K562 (cell line): ENCODE measurements around the gene SLC1A1.

Experiments used
- BMI1 ChIP-seq: fragments of 150-350 bp; IDR thresholded peaks from 2 replicates; pipeline ENCODE4 v1.6.1; 2014; ENCODE audit warnings: low read length
- HCFC1 ChIP-seq: IDR thresholded peaks from 2 replicates; pipeline ENCODE4 v1.6.1; 2012; ENCODE audit warnings: low read depth, low read length, improper control_type of control experiment
- KLF10 ChIP-seq: fragments of 250-450 bp; sonication (Bioruptor Pico); IDR thresholded peaks from 2 replicates; pipeline ENCODE4 v1.6.1; 2021; ENCODE audit warnings: matching md5 sums
- POLR2A ChIP-seq: fragments of 450-650 bp; conservative IDR thresholded peaks from 2 replicates; pipeline ENCODE4 v1.6.1; 2016
- TEAD4 ChIP-seq, 2 experiments: sonication (generic) in 1 of 2; formaldehyde crosslinking in 1 of 2; IDR thresholded peaks; 2 replicates each; pipeline versions ENCODE4 v1.6.1 to v1.8.0; 2012 to 2022; ENCODE audit warnings: borderline replicate concordance in 1 of 2, inconsistent platforms in 1 of 2, low read length in 1 of 2, mild to moderate bottlenecking in 1 of 2, missing genetic modification reagents in 1 of 2
- ZFP36 ChIP-seq: fragments of 150-350 bp; IDR thresholded peaks from 2 replicates; pipeline ENCODE4 v1.6.1; 2018; ENCODE audit warnings: low read length, low read depth; ENCODE audit not compliant: partially characterized antibody
- ZFX ChIP-seq: sonication (generic); formaldehyde crosslinking; IDR thresholded peaks from 2 replicates; pipeline ENCODE4 v1.8.0; 2022; ENCODE audit warnings: mild to moderate bottlenecking, missing genetic modification reagents, moderate library complexity
- TF ChIP-seq, protein P1 (sequence below): sonication (generic); formaldehyde crosslinking; IDR thresholded peaks from 2 replicates; pipeline ENCODE4 v1.8.0; 2022; ENCODE audit warnings: missing genetic modification reagents, mild to moderate bottlenecking, borderline replicate concordance

DNA sequence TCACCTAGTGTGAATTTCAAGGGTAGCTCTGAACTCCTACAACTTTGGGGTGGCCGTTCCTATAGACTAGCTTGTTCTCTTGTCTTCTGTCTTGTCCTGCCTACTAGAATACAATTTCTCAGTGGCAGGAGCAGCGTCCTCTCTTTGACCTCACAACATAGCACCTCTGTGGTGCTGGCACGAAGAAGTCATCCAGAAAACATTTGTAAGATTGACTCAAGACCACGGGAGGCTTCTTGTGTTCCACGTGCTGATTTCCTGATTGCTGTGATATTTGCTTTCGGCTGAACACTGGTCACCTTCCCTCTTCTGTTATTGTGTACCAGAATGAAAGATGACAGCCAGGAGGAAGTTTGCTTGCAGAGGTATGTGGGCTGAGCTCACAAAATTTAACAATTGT lies 27.0 kb downstream of the SLC1A1 start:
- TF ChIP-seq ZFP36 (no peak), KLF10 (no peak), ZFX (CRISPR knock-in tag) (no peak), HCFC1 (no peak), BMI1 (no peak), TEAD4 (IDR thresholded peaks at IDR 0.05; ENCODE audit: low read length) (no peak), TEAD4 (CRISPR knock-in tag; IDR thresholded peaks at IDR 0.05; ENCODE audit: borderline replicate concordance) (no peak), POLR2A (no peak)
- TF ChIP-seq, protein P1, sequence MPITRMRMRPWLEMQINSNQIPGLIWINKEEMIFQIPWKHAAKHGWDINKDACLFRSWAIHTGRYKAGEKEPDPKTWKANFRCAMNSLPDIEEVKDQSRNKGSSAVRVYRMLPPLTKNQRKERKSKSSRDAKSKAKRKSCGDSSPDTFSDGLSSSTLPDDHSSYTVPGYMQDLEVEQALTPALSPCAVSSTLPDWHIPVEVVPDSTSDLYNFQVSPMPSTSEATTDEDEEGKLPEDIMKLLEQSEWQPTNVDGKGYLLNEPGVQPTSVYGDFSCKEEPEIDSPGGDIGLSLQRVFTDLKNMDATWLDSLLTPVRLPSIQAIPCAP (CRISPR knock-in tag) = no peak
